WTC11 (cell line): ENCODE measurements around the gene VGF. TPM values are rescaled to one million over a fixed set of nuclear protein-coding genes. Genes with fewer than 3 reads are reported as not detected.

ENCODE experiments used
- ATAC-seq: fragments of 200-7000 bp; cut with Tn5 transposase; 2 replicates; pipeline ENCODE4 v1.10.0; 2021; ENCODE audit warnings: mild to moderate bottlenecking, moderate library complexity
- CTCF ChIA-PET: fragments of 300-600 bp; sonication (Branson Sonifier 250); formaldehyde crosslinking; loops from one replicate; lab custom pipeline; 2021; ENCODE audit warnings: antibody characterized with exemption; lab: Charles Lee
- POLR2A ChIA-PET: fragments of 350-600 bp; sonication (Branson Sonifier 250); formaldehyde crosslinking; loops from one replicate; lab custom pipeline; 2021; ENCODE audit warnings: antibody characterized with exemption; lab: Charles Lee
- DNase-seq: peaks from one replicate; pipeline ENCODE4 v3.0.0; 2021; ENCODE audit warnings: low spot score
- H3K27ac Mint-ChIP-seq: 2 replicates; pipeline ENCODE4 v1.8.0; 2021; ENCODE audit warnings: mixed read lengths
- H3K27me3 Mint-ChIP-seq: 2 replicates; pipeline ENCODE4 v1.8.0; 2021; ENCODE audit warnings: low read depth, mild to moderate bottlenecking, moderate library complexity, mixed read lengths
- H3K36me3 Mint-ChIP-seq: 2 replicates; pipeline ENCODE4 v1.8.0; 2021; ENCODE audit warnings: mixed read lengths
- H3K4me1 Mint-ChIP-seq: 2 replicates; pipeline ENCODE4 v1.8.0; 2022; ENCODE audit warnings: mixed read lengths
- H3K4me3 Mint-ChIP-seq: 2 replicates; pipeline ENCODE4 v1.8.0; 2021; ENCODE audit warnings: mild to moderate bottlenecking, moderate library complexity, mixed read lengths
- H3K9me3 Mint-ChIP-seq: 2 replicates; pipeline ENCODE4 v1.8.0; 2021; ENCODE audit warnings: mixed read lengths
- CREB1 ChIP-seq: sonication (generic); formaldehyde crosslinking; IDR thresholded peaks from 2 replicates; pipeline ENCODE4 v1.8.0; 2023; ENCODE audit warnings: mild to moderate bottlenecking, missing genetic modification reagents
- EMX1 ChIP-seq: fragments of 250-450 bp; sonication (Bioruptor Pico); IDR thresholded peaks from 2 replicates; pipeline ENCODE4 v1.8.0; 2021; ENCODE audit warnings: mild to moderate bottlenecking
- ESRRA ChIP-seq: sonication (generic); formaldehyde crosslinking; IDR thresholded peaks from 2 replicates; pipeline ENCODE4 v1.8.1; 2022; ENCODE audit warnings: mild to moderate bottlenecking, missing genetic modification reagents, borderline replicate concordance
- FOXP1 ChIP-seq: sonication (generic); formaldehyde crosslinking; IDR thresholded peaks from 2 replicates; pipeline ENCODE4 v1.8.0; 2022; ENCODE audit warnings: missing genetic modification reagents, mild to moderate bottlenecking, moderate library complexity, borderline replicate concordance
- GABPB1 ChIP-seq: sonication (generic); formaldehyde crosslinking; IDR thresholded peaks from 2 replicates; pipeline ENCODE4 v1.8.1; 2023; ENCODE audit warnings: mild to moderate bottlenecking, missing genetic modification reagents
- KAT7 ChIP-seq: sonication (generic); formaldehyde crosslinking; IDR thresholded peaks from 2 replicates; pipeline ENCODE4 v1.8.1; 2023; ENCODE audit warnings: missing genetic modification reagents, mild to moderate bottlenecking, borderline replicate concordance
- NR3C1 ChIP-seq: sonication (generic); formaldehyde crosslinking; conservative IDR thresholded peaks from 2 replicates; pipeline ENCODE4 v1.8.1; 2023; ENCODE audit warnings: low read depth, mild to moderate bottlenecking, missing genetic modification reagents
- SOX15 ChIP-seq: fragments of 250-450 bp; sonication (Bioruptor Pico); IDR thresholded peaks from 2 replicates; pipeline ENCODE4 v1.9.0; 2021; ENCODE audit warnings: mild to moderate bottlenecking
- ZNF121 ChIP-seq: sonication (generic); formaldehyde crosslinking; IDR thresholded peaks from 2 replicates; pipeline ENCODE4 v1.8.0; 2023; ENCODE audit warnings: missing genetic modification reagents
- ZNF423 ChIP-seq: fragments of 250-450 bp; sonication (Bioruptor Pico); IDR thresholded peaks from 2 replicates; pipeline ENCODE4 v2.1.2; 2022; ENCODE audit warnings: mild to moderate bottlenecking, moderate library complexity
- total RNA-seq: library from RNA; stranded (reverse); gene quantifications from 3 replicates; pipeline ENCODE4 v1.2.3, GENCODE V29; 2021
- TF ChIP-seq, protein P1 (sequence below): sonication (generic); formaldehyde crosslinking; IDR thresholded peaks from 2 replicates; pipeline ENCODE4 v1.8.0; 2022; ENCODE audit warnings: mild to moderate bottlenecking, missing genetic modification reagents
- TF ChIP-seq, protein P2 (sequence below): fragments of 250-450 bp; sonication (Bioruptor Pico); IDR thresholded peaks from 2 replicates; pipeline ENCODE4 v2.1.2; 2022; ENCODE audit warnings: mild to moderate bottlenecking, moderate library complexity
- TF ChIP-seq, protein P3 (sequence below): sonication (generic); formaldehyde crosslinking; IDR thresholded peaks from 2 replicates; pipeline ENCODE4 v1.8.0; 2023; ENCODE audit warnings: missing genetic modification reagents, mild to moderate bottlenecking, borderline replicate concordance
- TF ChIP-seq, protein P4 (sequence below): sonication (generic); formaldehyde crosslinking; IDR thresholded peaks from 2 replicates; pipeline ENCODE4 v1.8.1; 2023; ENCODE audit warnings: mild to moderate bottlenecking, missing genetic modification reagents
- TF ChIP-seq, protein P5 (sequence below): sonication (generic); formaldehyde crosslinking; IDR thresholded peaks from 2 replicates; pipeline ENCODE4 v1.8.0; 2022; ENCODE audit warnings: missing genetic modification reagents

Gene VGF
- total RNA-seq, 1 experiment from 2014 or later: 5.2 TPM

DNA sequence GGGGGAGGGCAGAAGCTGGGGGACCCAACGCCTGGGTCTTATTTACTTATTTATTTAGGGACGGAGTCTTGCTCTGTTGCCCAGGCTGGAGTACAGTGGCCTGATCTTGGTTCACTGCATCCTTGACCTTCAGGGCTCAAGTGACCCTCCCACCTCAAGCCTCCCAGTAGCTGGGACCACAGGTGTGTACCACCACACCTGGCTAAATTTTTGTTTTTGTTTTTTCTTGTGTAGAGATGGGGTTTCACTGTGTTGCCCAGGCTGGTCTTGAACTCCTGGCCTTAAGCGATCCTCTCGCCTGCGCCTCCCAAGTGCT, 37.2 kb upstream of the VGF start:
- ChIA-PET CTCF (interaction anchor here (1.0 to 5.3 kb wide), 9 partner anchors 10 to 313 kb away, joined by 3 to 57 read pairs (median 10); partner anchors contain the start of genes FIS1, PLOD3, UFSP1 and ZNHIT1), POLR2A (interaction anchor here (0.6 to 1.4 kb wide), 3 partner anchors 15 to 125 kb away, joined by 5 to 8 read pairs (median 7); partner anchors contain the start of genes PLOD3 and ZNHIT1)
- no peaks in the 10 kb centered on the region for H3K9me3 Mint-ChIP-seq
- peaks cover 28% of the 10 kb centered on the region for H3K4me1 Mint-ChIP-seq
- H3K27ac Mint-ChIP-seq: no peak overlapping the region
- no peaks in the 10 kb centered on the region for H3K36me3 Mint-ChIP-seq
- TF ChIP-seq, protein P1, sequence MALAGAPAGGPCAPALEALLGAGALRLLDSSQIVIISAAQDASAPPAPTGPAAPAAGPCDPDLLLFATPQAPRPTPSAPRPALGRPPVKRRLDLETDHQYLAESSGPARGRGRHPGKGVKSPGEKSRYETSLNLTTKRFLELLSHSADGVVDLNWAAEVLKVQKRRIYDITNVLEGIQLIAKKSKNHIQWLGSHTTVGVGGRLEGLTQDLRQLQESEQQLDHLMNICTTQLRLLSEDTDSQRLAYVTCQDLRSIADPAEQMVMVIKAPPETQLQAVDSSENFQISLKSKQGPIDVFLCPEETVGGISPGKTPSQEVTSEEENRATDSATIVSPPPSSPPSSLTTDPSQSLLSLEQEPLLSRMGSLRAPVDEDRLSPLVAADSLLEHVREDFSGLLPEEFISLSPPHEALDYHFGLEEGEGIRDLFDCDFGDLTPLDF (CRISPR knock-in tag): no peak
- TF ChIP-seq ZNF121 (CRISPR knock-in tag): peak; percentile 90
- ATAC-seq: no peak
- H3K4me3 Mint-ChIP-seq: peak overlapping the region; percentile 72
- no peak for DNase-seq
- peaks cover 16% of the 10 kb centered on the region for H3K27me3 Mint-ChIP-seq

DNA sequence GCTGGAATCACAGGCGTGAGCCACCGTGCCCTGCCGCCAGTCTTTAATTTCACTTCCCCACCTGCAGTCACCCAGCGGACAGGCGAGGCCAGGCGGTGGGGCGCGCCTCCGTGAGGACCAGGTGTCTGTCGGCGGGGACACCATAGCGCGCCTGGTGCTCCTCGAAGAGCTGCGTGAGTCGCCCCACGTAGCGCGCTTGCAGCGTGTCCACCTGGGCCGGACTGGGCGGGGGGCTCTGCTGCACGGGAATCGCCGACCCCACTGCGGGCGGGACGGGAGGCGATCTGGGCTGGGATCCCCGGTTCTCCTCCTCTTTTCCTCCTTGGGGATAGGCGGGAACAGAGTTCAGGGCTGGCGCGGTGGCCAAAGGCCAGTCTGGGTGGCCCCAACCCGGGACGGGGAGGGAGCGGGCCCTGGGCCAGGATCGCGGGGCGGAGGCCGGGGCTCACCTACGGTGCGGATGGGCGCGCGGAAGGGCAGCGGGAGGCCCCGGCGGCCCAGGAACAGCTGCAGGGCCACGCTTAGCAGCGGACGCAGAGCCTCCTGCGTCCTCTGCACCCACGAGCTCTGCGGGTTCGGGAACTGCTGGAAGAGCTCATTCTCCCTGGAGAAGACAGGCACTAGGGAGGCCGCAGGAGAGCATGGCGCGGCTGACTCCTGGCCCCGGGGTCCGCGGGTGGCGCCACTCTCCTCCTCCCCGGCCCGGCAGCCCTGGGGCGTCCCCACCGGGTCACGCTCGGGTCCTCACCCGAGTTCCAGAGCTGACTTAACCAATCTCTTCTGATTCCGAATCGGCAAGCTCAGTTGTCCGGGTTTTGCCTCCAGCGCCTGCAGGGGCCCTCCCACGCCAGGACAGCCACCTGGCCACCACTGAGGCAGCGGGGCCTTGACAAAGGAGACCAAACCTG, 36.6 kb upstream of the VGF start:
- Mint-ChIP-seq H3K27me3 (peaks cover 16% of the 10 kb centered on the region), H3K27ac (no peak overlapping the region), H3K4me3 (peak overlapping the region; percentile 72), H3K4me1 (peaks cover 28% of the 10 kb centered on the region), H3K9me3 (no peaks in the 10 kb centered on the region), H3K36me3 (no peaks in the 10 kb centered on the region)
- POLR2A ChIA-PET: interaction anchor here (0.6 to 1.4 kb wide), 4 partner anchors 16 to 124 kb away, joined by 5 to 8 read pairs (median 6); partner anchors contain the start of genes PLOD3 and ZNHIT1
- CTCF ChIA-PET: interaction anchor here (0.5 to 5.3 kb wide), 14 partner anchors 10 to 1097 kb away, joined by 3 to 57 read pairs (median 4); partner anchors contain the start of genes FIS1, PLOD3, UFSP1 and ZNHIT1
- DNase-seq: peak; percentile 56
- ATAC-seq: peak; percentile 62
- 0 out of 2 replicates have a peak, but pooled peaks have one; percentile 49 for TF ChIP-seq ESRRA
- TF ChIP-seq KAT7: 0 out of 2 replicates have a peak, but pooled peaks have one; percentile 40
- 0 out of 2 replicates have a peak, but pooled peaks have one; percentile 14 for TF ChIP-seq ZNF423 (CRISPR knock-in tag)
- no peak for TF ChIP-seq SOX15 (CRISPR knock-in tag)
- TF ChIP-seq, protein P2, sequence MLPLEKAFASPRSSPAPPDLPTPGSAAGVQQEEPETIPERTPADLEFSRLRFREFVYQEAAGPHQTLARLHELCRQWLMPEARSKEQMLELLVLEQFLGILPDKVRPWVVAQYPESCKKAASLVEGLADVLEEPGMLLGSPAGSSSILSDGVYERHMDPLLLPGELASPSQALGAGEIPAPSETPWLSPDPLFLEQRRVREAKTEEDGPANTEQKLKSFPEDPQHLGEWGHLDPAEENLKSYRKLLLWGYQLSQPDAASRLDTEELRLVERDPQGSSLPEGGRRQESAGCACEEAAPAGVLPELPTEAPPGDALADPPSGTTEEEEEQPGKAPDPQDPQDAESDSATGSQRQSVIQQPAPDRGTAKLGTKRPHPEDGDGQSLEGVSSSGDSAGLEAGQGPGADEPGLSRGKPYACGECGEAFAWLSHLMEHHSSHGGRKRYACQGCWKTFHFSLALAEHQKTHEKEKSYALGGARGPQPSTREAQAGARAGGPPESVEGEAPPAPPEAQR (CRISPR knock-in tag): no peak
- TF ChIP-seq FOXP1 (CRISPR knock-in tag): peak; percentile 47; the same call in 1 of the 2 replicates
- TF ChIP-seq, protein P3, sequence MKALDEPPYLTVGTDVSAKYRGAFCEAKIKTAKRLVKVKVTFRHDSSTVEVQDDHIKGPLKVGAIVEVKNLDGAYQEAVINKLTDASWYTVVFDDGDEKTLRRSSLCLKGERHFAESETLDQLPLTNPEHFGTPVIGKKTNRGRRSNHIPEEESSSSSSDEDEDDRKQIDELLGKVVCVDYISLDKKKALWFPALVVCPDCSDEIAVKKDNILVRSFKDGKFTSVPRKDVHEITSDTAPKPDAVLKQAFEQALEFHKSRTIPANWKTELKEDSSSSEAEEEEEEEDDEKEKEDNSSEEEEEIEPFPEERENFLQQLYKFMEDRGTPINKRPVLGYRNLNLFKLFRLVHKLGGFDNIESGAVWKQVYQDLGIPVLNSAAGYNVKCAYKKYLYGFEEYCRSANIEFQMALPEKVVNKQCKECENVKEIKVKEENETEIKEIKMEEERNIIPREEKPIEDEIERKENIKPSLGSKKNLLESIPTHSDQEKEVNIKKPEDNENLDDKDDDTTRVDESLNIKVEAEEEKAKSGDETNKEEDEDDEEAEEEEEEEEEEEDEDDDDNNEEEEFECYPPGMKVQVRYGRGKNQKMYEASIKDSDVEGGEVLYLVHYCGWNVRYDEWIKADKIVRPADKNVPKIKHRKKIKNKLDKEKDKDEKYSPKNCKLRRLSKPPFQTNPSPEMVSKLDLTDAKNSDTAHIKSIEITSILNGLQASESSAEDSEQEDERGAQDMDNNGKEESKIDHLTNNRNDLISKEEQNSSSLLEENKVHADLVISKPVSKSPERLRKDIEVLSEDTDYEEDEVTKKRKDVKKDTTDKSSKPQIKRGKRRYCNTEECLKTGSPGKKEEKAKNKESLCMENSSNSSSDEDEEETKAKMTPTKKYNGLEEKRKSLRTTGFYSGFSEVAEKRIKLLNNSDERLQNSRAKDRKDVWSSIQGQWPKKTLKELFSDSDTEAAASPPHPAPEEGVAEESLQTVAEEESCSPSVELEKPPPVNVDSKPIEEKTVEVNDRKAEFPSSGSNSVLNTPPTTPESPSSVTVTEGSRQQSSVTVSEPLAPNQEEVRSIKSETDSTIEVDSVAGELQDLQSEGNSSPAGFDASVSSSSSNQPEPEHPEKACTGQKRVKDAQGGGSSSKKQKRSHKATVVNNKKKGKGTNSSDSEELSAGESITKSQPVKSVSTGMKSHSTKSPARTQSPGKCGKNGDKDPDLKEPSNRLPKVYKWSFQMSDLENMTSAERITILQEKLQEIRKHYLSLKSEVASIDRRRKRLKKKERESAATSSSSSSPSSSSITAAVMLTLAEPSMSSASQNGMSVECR (CRISPR knock-in tag): 0 out of 2 replicates have a peak, but pooled peaks have one; percentile 17
- TF ChIP-seq CREB1 (CRISPR knock-in tag): no peak
- TF ChIP-seq, protein P4, sequence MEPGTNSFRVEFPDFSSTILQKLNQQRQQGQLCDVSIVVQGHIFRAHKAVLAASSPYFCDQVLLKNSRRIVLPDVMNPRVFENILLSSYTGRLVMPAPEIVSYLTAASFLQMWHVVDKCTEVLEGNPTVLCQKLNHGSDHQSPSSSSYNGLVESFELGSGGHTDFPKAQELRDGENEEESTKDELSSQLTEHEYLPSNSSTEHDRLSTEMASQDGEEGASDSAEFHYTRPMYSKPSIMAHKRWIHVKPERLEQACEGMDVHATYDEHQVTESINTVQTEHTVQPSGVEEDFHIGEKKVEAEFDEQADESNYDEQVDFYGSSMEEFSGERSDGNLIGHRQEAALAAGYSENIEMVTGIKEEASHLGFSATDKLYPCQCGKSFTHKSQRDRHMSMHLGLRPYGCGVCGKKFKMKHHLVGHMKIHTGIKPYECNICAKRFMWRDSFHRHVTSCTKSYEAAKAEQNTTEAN (CRISPR knock-in tag): peak; percentile 64; the same call in 1 of the 2 replicates
- 0 out of 2 replicates have a peak, but pooled peaks have one; percentile 56 for TF ChIP-seq NR3C1 (CRISPR knock-in tag)
- peak; percentile 35 for TF ChIP-seq GABPB1
- TF ChIP-seq EMX1: no peak
- TF ChIP-seq, protein P5, sequence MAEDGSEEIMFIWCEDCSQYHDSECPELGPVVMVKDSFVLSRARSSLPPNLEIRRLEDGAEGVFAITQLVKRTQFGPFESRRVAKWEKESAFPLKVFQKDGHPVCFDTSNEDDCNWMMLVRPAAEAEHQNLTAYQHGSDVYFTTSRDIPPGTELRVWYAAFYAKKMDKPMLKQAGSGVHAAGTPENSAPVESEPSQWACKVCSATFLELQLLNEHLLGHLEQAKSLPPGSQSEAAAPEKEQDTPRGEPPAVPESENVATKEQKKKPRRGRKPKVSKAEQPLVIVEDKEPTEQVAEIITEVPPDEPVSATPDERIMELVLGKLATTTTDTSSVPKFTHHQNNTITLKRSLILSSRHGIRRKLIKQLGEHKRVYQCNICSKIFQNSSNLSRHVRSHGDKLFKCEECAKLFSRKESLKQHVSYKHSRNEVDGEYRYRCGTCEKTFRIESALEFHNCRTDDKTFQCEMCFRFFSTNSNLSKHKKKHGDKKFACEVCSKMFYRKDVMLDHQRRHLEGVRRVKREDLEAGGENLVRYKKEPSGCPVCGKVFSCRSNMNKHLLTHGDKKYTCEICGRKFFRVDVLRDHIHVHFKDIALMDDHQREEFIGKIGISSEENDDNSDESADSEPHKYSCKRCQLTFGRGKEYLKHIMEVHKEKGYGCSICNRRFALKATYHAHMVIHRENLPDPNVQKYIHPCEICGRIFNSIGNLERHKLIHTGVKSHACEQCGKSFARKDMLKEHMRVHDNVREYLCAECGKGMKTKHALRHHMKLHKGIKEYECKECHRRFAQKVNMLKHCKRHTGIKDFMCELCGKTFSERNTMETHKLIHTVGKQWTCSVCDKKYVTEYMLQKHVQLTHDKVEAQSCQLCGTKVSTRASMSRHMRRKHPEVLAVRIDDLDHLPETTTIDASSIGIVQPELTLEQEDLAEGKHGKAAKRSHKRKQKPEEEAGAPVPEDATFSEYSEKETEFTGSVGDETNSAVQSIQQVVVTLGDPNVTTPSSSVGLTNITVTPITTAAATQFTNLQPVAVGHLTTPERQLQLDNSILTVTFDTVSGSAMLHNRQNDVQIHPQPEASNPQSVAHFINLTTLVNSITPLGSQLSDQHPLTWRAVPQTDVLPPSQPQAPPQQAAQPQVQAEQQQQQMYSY (CRISPR knock-in tag): peak; percentile 90
- TF ChIP-seq, protein P1 (CRISPR knock-in tag): no peak
